HG02943 (cell line): ENCODE results near the gene LRRC4C.
"Not testable (repeated sequence)": the region's sequence is repeated elsewhere in the genome, so short reads cannot be mapped to it uniquely, and the experiment has no call there.

Experiments used
- ATAC-seq: cut with Tn5 transposase; IDR thresholded peaks from one replicate; pipeline ENCODE4 v1.9.1; 2021; ENCODE audit warnings: mild to moderate bottlenecking, low read depth, moderate library complexity; ENCODE audit not compliant: unreplicated experiment

LRRC4C gene

DNA sequence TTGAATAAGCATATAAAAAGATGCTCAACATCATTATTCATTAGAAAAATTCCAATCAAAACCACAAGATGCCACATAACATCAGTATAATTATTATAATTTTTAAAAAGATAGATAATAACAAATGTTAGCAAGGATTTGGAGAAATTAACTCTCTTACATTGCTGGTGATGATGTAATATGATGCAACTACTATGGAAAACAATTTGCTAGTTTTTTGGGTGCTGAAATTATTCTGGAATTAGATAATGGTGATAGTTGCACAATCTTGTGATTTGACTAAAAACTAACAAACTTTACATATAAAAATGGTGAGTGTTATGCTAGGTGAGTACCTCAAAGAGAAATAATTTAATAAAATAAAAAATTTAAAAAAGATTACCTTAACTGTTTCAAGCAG lies 412.2 kb downstream of the LRRC4C start:
- ATAC-seq = no peak

- no peak for ATAC-seq
Measured at GRCh38 chr11:41045266-41045665, 414.2 kb downstream of the LRRC4C start.

DNA sequence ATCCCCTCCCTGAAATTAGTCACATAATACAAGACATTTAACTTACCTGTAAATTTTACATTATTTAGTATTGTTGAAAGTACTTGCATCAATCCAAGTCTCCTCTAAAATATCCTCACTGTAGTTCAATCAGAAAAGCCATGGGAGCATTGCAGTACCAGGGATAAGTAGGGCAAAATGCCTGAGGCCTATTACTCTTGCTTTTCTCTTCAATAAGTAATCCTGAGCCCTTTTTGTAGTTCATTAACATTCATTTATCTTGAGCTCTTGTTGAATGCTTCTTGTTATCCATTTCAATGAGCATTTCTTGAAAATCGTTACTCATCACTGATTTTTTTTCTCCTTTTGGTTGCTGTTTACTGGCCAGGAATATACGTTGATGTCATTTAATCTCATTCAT lies 414.7 kb downstream of the LRRC4C start:
- ATAC-seq = no peak

DNA sequence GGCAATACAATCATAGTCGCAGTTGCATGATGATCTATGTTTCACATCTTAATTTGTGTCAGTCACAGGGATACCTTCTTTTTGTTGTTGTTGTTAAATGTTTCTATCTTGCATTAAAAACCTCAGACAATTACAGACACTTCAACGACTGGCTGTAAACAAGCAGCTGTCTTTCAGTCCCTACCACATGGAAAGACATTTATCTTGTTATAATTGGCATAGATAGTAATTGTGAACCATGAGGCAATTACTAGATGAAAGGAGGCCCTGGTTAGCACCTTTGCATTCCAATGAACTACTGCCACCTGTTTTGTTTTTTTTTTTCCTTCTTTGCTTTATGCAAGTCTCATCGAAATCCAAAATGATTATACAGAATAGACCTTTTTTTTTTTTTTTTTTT lies 416.8 kb downstream of the LRRC4C start:
- no peak for ATAC-seq

DNA sequence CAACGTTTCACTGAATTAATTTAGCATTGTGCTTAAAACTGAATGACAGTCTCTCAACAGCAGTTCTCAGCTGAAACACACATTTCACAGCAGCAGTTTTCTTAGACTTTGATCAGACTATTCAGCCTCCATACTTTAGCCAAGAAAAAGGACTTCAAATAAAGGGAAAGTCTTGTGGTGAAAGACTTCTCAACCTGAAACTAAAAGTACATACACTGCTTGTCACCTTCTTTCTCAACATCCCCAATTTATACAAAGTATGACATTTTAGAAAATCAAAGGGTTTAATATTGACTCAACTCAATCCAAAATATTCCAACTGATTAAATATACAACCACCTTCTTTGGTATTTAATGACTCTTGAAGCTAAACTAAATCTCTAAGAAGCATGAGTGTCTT lies 419.0 kb downstream of the LRRC4C start:
- no peak for ATAC-seq

DNA sequence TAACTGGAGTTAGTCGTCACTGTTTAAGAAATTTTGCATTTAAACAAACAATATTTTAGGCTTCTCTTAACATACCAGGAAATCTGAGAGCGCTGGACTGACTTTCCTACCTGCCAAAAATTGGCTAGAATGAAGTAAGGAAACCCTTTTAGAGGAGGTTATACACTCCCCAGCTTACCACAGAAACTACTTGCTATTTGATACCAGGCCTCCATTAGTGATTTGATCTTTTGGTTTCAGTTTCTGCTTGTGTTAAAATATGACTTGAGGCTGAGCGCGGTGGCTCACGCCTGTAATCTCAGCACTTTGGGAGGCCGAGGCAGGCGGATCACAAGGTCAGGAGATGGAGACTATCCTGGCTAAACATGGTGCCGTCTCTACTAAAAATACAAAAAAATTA lies 419.9 kb downstream of the LRRC4C start:
- ATAC-seq = no peak

DNA sequence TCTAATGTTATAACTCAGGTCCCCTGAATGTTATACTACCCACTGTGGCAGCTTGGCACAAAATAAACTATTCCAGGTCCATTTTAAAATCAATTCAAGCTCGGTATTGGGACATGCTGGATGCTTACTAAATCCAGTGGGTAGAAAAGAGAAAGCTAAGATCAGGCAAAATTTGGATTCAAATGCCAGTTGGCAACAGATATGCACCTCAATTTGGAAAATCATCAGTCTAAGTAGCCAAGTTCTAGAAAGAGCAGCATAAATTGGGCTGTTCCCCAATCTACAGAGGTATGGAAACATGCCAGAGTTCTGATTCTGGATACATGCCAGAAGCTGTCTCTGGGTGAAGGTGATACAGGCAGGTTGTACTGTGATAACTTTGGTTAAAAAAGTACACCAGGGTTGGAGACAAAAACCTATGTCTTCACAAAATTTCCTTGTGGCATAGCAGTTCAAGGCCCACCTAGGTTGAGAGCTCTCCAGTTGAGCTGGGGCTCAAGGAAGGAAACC lies 427.8 kb downstream of the LRRC4C start:
- no peak for ATAC-seq

- ATAC-seq = no peak
Measured at GRCh38 chr11:41020259-41020658, 439.2 kb downstream of the LRRC4C start.

DNA sequence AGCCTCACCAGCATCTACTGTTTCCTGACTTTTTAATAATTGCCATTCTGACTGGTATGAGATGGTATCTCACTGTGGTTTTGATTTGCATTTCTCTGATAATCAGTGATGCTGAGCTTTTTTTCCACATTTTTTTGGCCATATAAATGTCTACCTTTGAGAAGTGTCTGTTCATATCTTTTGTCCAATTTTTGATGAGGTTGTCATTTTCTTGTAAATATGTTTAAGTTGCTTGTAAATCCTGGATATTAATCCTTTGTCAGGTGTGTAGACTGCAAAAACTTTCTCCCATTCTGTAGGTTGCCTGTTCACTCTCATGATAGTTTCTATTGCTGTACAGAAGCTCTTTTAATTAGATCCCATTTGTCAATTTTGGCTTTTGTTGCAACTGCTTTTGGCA lies 439.8 kb downstream of the LRRC4C start:
- ATAC-seq = not testable (repeated sequence)

DNA sequence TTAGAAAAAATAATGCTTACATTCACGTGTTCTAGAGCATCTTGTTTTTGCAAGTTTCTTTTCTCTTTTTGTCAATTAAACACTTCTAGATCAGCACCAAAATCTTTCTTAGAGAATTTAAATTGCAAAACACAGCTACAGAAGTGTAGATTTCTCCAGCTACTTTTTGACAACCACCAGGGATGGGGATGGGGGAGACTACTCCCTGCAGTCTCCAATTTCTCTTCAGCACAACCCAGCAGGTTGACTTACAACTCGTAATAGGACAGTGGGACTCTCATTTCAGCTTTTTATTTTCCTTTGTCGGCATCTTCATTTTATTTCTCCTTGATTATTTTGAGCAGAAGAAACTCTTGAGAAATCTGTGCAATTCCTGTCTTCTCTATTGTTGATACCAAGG lies 441.2 kb downstream of the LRRC4C start:
- no peak for ATAC-seq

GRCh38 chr11:41010361-41011050 lies 448.9 kb downstream of the LRRC4C start:
- ATAC-seq = no peak

DNA sequence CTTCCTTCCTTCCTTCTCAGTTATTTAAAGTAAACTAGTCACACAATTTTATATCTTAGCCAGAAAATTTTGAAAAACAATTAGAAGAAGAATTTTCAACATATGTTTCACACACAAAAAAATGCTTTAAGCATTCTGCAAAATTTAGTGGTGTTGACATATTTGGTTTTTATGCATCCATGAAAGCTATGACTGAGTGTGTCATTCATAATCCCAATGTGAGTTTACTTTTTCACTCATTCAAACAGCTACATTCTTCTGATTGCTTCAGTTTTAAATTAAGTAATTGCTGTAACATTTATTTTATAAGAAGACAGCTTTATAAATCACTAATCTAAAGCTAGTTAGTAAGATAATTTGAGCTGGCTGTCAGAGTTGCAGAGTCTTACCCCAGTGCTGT lies 453.5 kb downstream of the LRRC4C start:
- ATAC-seq = no peak

GRCh38 chr11:41003339-41004282 lies 455.8 kb downstream of the LRRC4C start:
- no peak for ATAC-seq

DNA sequence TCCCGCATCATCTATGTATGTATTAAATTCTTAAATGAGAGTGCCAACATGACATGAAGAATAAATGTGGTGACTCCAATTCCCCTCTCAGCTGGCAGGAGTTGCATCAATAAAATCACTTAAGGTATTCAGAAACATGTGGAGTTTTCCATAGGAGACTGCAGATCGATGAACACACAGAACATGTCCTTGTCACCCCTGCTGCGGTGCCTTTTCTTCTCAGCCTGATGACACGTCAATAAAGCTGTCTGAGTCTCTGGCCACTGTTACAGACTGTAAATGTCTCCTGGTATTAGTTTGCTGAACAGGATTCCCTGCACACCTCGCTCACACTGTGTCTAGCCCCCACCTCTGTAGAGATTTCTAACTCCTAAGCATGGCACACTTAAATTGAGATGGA lies 460.5 kb downstream of the LRRC4C start:
- no peak for ATAC-seq

GRCh38 chr11:40987776-40988435 lies 471.5 kb downstream of the LRRC4C start:
- no peak for ATAC-seq

DNA sequence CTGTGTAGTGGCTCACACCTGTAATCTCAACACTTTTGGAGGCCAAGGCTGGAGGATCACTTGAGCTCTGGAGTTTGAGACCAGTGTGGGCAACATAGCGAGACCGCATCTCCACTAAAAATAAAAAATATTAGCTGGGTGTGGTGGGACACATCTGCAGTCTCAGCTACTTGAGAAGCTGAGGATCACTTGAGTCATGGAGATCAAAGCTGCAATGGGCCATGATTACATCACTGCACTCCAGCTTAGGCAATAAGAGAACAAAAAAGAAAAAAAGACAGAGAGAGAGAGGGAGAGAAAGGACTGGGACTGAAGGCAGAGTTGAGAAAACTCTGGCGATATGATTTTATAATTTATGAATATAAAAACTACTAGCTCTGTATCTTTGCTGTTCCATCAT lies 473.1 kb downstream of the LRRC4C start:
- ATAC-seq = no peak

DNA sequence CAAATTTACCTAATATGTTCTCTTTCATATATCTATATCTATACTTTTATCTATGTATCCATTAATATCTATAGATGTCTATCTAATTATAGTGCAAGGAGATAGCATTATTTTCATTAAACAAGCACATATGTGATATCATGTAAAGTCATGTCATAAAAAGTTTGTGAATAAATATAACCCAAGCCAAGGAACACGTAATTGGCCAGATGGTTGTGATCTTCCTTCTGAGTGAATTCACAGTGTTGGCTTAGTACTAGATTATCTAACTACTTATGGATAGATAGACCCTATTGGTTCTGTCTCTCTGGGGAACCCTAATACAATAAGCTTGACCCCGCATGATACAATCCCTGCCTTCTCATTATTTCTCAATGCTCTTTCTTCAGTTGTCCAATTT lies 484.4 kb downstream of the LRRC4C start:
- no peak for ATAC-seq

DNA sequence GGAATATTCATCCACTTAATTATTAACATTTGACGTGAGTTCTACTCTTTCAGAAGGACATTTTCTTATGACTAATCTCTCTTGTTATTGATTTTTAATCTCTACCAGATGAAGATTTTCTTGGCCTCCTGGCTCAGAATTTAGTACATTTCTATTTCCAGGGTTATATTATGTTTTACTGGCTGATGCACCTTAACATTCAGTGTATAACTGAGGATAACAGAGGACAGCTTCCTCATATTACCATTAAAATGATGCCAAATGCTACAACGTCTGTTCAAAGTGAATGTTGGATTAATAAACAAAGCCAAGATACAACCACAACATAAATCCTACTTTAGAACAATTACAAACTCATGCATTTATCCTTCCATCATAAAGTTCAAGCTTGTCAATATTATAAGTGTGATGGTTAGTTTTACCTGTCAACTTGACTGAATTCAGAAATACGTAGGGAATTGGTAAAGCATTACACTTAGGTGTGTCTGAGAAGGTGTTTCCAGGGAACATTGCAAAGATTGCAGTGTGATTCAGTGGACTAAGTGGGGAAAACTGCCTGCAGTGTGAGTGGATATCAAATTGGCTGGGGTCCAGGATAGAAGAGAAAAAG lies 485.2 kb downstream of the LRRC4C start:
- no peak for ATAC-seq

DNA sequence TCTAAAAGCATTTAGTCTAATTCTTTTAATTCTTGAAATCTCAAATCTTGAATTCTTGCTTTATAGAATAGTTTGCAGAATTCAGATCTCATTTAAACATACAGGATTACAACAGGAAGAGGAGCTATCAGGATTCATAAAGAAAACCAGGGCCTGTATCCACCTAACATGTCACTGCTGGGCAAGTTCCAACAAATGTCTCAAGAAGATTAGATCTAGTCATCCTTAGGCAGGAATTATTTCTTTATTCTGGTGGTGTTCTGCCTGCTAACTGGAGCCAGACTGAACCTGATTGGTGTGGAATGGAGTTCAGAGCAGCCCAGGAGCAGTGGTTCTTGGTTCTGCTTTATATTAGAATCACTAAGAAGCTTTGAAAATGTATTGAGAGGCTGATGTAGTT lies 500.7 kb downstream of the LRRC4C start:
- ATAC-seq = no peak

DNA sequence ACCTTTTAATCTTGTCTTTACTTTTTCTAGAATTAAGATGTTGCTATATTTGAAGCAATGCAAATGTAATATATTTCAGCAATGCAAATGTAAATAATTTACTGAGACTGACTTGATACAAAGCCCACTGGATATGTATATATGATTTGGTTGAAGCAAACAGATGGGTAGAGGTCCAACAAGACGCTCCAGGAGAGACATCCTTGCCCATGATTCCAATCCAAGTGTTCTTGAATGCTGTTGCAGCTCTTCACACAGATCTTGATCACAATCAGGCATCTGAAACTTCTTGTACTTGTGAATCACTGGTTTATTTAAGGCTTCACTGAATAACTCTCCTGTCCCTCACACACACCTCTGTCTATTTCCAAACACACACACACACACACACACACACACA lies 507.0 kb downstream of the LRRC4C start:
- no peak for ATAC-seq

- ATAC-seq = no peak
Measured at GRCh38 chr11:40938002-40938401, 521.5 kb downstream of the LRRC4C start.
